HG03045 (cell line): ENCODE results near the gene TP73.

Experiments
- ATAC-seq: cut with Tn5 transposase; IDR thresholded peaks from one replicate; pipeline ENCODE4 v1.9.1; 2021; ENCODE audit warnings: mild to moderate bottlenecking, moderate library complexity; ENCODE audit not compliant: unreplicated experiment

The TP73 gene

GRCh38 chr1:3703786-3704371 lies 51.6 kb downstream of the TP73 start:
- ATAC-seq, result no peak

- ATAC-seq, result no peak
Measured at GRCh38 chr1:3705341-3705950, 53.1 kb downstream of the TP73 start.

GRCh38 chr1:3706651-3707297 lies 54.5 kb downstream of the TP73 start:
- no peak for ATAC-seq

GRCh38 chr1:3707298-3707938 lies 55.1 kb downstream of the TP73 start:
- no peak for ATAC-seq

GRCh38 chr1:3707939-3708328 lies 55.6 kb downstream of the TP73 start:
- ATAC-seq, result no peak

GRCh38 chr1:3708791-3709190 lies 56.5 kb downstream of the TP73 start:
- ATAC-seq, result no peak

- no peak for ATAC-seq
Measured at GRCh38 chr1:3710251-3710650, 57.9 kb downstream of the TP73 start.

GRCh38 chr1:3711381-3711779 lies 59.1 kb downstream of the TP73 start:
- no peak for ATAC-seq

- no peak for ATAC-seq
Measured at GRCh38 chr1:3711780-3712451, 59.6 kb downstream of the TP73 start.

- no peak for ATAC-seq
Measured at GRCh38 chr1:3712573-3713535, 60.5 kb downstream of the TP73 start.

- no peak for ATAC-seq
Measured at GRCh38 chr1:3713840-3714239, 61.5 kb downstream of the TP73 start.

- no peak for ATAC-seq
Measured at GRCh38 chr1:3714284-3714741, 62.0 kb downstream of the TP73 start.

GRCh38 chr1:3714814-3715213 lies 62.5 kb downstream of the TP73 start:
- no peak for ATAC-seq

- ATAC-seq, result no peak
Measured at GRCh38 chr1:3716351-3716750, 64.0 kb downstream of the TP73 start.

- no peak for ATAC-seq
Measured at GRCh38 chr1:3717041-3717714, 64.9 kb downstream of the TP73 start.

- ATAC-seq, result no peak
Measured at GRCh38 chr1:3717715-3718601, 65.6 kb downstream of the TP73 start.

GRCh38 chr1:3718764-3719163 lies 66.4 kb downstream of the TP73 start:
- no peak for ATAC-seq

GRCh38 chr1:3721955-3722465 lies 69.7 kb downstream of the TP73 start:
- ATAC-seq, result no peak
